ENCODE results near the gene PDLIM1.
"Not testable (repeated sequence)": the region's sequence is repeated elsewhere in the genome, so short reads cannot be mapped to it uniquely, and the experiment has no call there.

The PDLIM1 gene

DNA sequence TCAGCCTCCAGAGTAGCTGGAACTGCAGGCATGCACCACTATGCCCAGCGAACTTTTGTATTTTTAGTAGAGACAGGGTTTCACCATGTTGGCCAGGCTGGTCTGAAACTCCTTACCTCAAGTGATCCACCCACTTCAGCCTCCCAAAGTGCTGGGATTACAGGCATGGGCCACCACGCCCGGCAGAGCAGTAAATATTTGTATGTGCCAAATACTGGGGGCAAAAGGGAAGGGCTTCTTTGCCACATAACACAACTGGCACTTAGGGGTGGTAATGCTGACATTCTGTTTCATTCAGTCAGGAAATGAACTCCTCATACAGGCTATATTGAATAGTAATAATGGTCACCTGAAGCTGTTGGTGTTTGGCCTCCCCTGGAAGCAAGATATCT lies 55.1 kb downstream of the PDLIM1 start:
- Histone ChIP-seq H3K56ac (ENCODE audit: low read length) (no peak overlapping the region), H2BK15ac (replicated peaks; ENCODE audit: low read depth) (no peak overlapping the region), H3K79me2 (ENCODE audit: control insufficient read depth, insufficient read depth, low read length) (no peaks in the 10 kb centered on the region), H3K4me2 (ENCODE audit: low read length) (no peak overlapping the region), H2BK120ac (ENCODE audit: low read depth, low read length) (no peak overlapping the region), H3K18ac (ENCODE audit: low read length) (no peak overlapping the region), H3K9ac (ENCODE audit: low read length) (no peak overlapping the region), H3K27me3 (ENCODE audit: insufficient read depth, low read length, poor library complexity) (no peaks in the 10 kb centered on the region), H4K8ac (ENCODE audit: low read depth, low read length) (no peak overlapping the region), H3K4me1 (ENCODE audit: control insufficient read depth, low read depth, low read length) (no peaks in the 10 kb centered on the region), H3K23ac (ENCODE audit: low read length) (no peak overlapping the region), H3K4me3 (ENCODE audit: low read length) (no peak overlapping the region), H3K36me3 (ENCODE audit: control insufficient read depth, insufficient read depth, low read length) (peaks cover 10% of the 10 kb centered on the region), H3K79me1 (ENCODE audit: low read length) (peaks cover 3% of the 10 kb centered on the region), H3K4ac (ENCODE audit: low read depth, low read length) (no peak overlapping the region), H4K5ac (ENCODE audit: low read length) (no peak overlapping the region), H3K27ac (ENCODE audit: low read depth, low read length) (no peak overlapping the region), H2AK5ac (ENCODE audit: low read length) (no peak overlapping the region), H2BK5ac (ENCODE audit: low read length) (no peak overlapping the region)
- no peak for DNase-seq
- no CpG with 5 or more reads among the region's 3 CpGs for whole genome bisulfite sequencing (ENCODE audit: extremely low coverage, insufficient coverage, low lambda C conversion rate)

DNA sequence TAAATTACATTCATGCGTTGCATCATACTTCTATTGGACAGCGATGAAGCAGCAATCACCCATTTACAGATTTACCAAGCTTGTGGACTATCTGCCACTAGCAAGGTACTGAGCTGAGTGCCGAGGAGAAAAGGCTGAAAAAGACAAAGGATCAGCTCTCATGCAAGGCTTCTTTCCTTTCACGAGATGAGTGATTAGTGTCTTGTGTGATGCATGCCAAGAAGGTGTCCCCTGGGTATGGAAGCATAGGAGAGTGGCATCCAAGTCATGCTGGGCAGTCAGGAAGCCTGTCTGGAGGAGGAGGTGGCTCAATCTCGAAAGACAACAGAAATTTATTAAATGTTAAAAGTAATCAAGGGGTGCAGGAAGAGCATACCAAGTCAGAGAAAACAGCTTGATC lies 55.9 kb downstream of the PDLIM1 start:
- Histone ChIP-seq H3K36me3 (ENCODE audit: control insufficient read depth, insufficient read depth, low read length) (peaks cover 7% of the 10 kb centered on the region), H4K5ac (ENCODE audit: low read length) (no peak overlapping the region), H3K27me3 (ENCODE audit: insufficient read depth, low read length, poor library complexity) (no peaks in the 10 kb centered on the region), H4K8ac (ENCODE audit: low read depth, low read length) (no peak overlapping the region), H3K56ac (ENCODE audit: low read length) (no peak overlapping the region), H3K79me2 (ENCODE audit: control insufficient read depth, insufficient read depth, low read length) (no peaks in the 10 kb centered on the region), H2BK15ac (replicated peaks; ENCODE audit: low read depth) (no peak overlapping the region), H3K4ac (ENCODE audit: low read depth, low read length) (no peak overlapping the region), H2BK5ac (ENCODE audit: low read length) (no peak overlapping the region), H2BK120ac (ENCODE audit: low read depth, low read length) (no peak overlapping the region), H3K27ac (ENCODE audit: low read depth, low read length) (no peak overlapping the region), H3K4me2 (ENCODE audit: low read length) (no peak overlapping the region), H2AK5ac (ENCODE audit: low read length) (no peak overlapping the region), H3K79me1 (ENCODE audit: low read length) (no peaks in the 10 kb centered on the region), H3K23ac (ENCODE audit: low read length) (no peak overlapping the region), H3K4me3 (ENCODE audit: low read length) (no peak overlapping the region), H3K4me1 (ENCODE audit: control insufficient read depth, low read depth, low read length) (no peaks in the 10 kb centered on the region), H3K9ac (ENCODE audit: low read length) (no peak overlapping the region), H3K18ac (ENCODE audit: low read length) (no peak overlapping the region)
- WGBS (ENCODE audit: extremely low coverage, insufficient coverage, low lambda C conversion rate), result no CpG with 5 or more reads among the region's 5 CpGs
- no peak for DNase-seq

DNA sequence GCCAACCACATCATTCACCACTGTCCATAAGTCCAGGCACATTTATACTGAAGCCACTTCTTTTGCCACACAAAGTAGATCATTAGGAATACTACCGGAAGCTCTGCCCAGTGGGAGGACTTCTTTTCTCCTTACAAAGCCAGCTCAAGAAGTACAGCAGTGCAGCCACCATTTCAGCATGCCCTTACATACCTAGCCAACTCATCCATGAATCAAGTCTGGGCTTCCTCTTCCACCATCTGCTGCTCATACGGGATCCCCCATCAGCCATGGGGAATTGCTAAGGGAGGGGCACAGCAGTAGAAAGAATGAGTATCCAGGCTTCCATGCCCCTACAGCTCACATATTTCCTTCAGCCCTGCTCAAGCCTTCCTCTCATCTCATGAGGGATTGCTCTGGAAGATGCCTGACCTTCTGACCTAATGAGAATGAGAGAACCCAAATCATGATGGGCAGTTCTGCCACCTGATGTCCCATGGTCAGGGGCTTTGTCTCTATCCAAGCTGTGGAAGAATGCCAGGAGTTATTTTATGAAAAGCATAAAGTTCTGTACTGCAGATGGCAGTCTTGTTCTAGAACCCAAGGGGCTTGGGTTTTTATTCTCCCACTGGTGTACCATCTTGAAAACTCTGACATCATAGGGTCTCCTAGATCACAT lies 57.3 kb downstream of the PDLIM1 start:
- no peak overlapping the region for H4K5ac ChIP-seq (ENCODE audit: low read length)
- H3K36me3 ChIP-seq (ENCODE audit: control insufficient read depth, insufficient read depth, low read length), result peaks cover 7% of the 10 kb centered on the region
- H3K79me1 ChIP-seq (ENCODE audit: low read length), result no peaks in the 10 kb centered on the region
- no peak overlapping the region for H3K18ac ChIP-seq (ENCODE audit: low read length)
- H3K4ac ChIP-seq (ENCODE audit: low read depth, low read length), result no peak overlapping the region
- no peak overlapping the region for H3K4me2 ChIP-seq (ENCODE audit: low read length)
- H2BK15ac ChIP-seq (replicated peaks; ENCODE audit: low read depth), result no peak overlapping the region
- no peak for DNase-seq
- no peaks in the 10 kb centered on the region for H3K27me3 ChIP-seq (ENCODE audit: insufficient read depth, low read length, poor library complexity)
- no peak overlapping the region for H2AK5ac ChIP-seq (ENCODE audit: low read length)
- H3K56ac ChIP-seq (ENCODE audit: low read length), result no peak overlapping the region
- H3K9ac ChIP-seq (ENCODE audit: low read length), result no peak overlapping the region
- peaks cover 1% of the 10 kb centered on the region for H3K4me1 ChIP-seq (ENCODE audit: control insufficient read depth, low read depth, low read length)
- no peak overlapping the region for H3K4me3 ChIP-seq (ENCODE audit: low read length)
- no peak overlapping the region for H3K23ac ChIP-seq (ENCODE audit: low read length)
- no peak overlapping the region for H2BK5ac ChIP-seq (ENCODE audit: low read length)
- no peaks in the 10 kb centered on the region for H3K79me2 ChIP-seq (ENCODE audit: control insufficient read depth, insufficient read depth, low read length)
- no peak overlapping the region for H3K27ac ChIP-seq (ENCODE audit: low read depth, low read length)
- no peak overlapping the region for H2BK120ac ChIP-seq (ENCODE audit: low read depth, low read length)
- no CpG with 5 or more reads among the region's 2 CpGs for WGBS (ENCODE audit: extremely low coverage, insufficient coverage, low lambda C conversion rate)
- no peak overlapping the region for H4K8ac ChIP-seq (ENCODE audit: low read depth, low read length)

DNA sequence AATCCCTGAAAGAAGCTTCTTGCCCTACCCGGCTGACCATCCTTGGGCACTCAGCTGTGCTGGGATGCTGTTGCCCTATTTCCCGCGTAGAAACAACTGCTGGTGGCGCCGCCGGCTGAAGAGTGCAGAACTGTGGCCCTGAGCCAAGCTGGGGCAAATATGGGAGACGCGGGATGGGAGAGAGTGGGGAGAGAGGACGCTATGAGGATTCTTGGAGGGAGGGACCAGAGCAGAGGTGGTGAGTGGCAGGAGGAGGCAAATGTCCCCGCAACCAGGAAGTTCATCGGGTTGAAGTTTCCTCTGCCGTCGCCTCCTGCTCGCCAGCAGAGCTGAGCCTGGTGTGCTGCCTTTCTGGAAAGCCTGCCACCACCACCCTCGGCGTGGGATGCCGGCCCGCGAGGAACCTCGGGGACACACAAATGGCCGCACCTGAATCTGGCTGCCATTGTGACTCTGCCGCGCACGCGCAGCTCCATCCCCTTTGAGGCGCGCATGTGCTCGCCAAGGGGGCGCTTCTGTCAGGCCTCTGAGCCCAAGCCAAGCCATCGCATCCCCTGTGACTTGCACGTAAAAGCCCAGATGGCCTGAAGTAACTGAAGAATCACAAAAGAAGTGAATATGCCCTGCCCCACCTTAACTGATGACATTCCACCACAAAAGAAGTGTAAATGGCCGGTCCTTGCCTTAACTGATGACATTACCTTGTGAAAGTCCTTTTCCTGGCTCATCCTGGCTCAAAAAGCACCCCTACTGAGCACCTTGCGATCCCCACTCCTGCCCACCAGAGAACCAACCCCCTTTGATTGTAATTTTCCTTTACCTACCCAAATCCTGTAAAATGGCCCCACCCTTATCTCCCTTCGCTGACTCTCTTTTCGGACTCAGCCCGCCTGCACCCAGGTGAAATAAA lies 59.9 kb downstream of the PDLIM1 start:
- H3K4me1 ChIP-seq (ENCODE audit: control insufficient read depth, low read depth, low read length); H2BK15ac ChIP-seq (replicated peaks; ENCODE audit: low read depth); H2AK5ac ChIP-seq (ENCODE audit: low read length); H3K36me3 ChIP-seq (ENCODE audit: control insufficient read depth, insufficient read depth, low read length); H3K79me2 ChIP-seq (ENCODE audit: control insufficient read depth, insufficient read depth, low read length); H3K23ac ChIP-seq (ENCODE audit: low read length); H4K5ac ChIP-seq (ENCODE audit: low read length); H3K27me3 ChIP-seq (ENCODE audit: insufficient read depth, low read length, poor library complexity); H3K79me1 ChIP-seq (ENCODE audit: low read length): not testable (repeated sequence)
- WGBS (ENCODE audit: extremely low coverage, insufficient coverage, low lambda C conversion rate), result no CpG with 5 or more reads among the region's 36 CpGs
- Histone ChIP-seq H3K4ac (ENCODE audit: low read depth, low read length) (peak overlapping the region; percentile 92), H2BK5ac (ENCODE audit: low read length) (peak overlapping the region; percentile 59), H3K4me2 (ENCODE audit: low read length) (peak overlapping the region; percentile 35), H2BK120ac (ENCODE audit: low read depth, low read length) (peak overlapping the region; percentile 18), H3K18ac (ENCODE audit: low read length) (peak overlapping the region; percentile 92), H3K56ac (ENCODE audit: low read length) (peak overlapping the region; percentile 84), H4K8ac (ENCODE audit: low read depth, low read length) (peak overlapping the region; percentile 17), H3K27ac (ENCODE audit: low read depth, low read length) (peak overlapping the region; percentile 91), H3K4me3 (ENCODE audit: low read length) (peak overlapping the region; percentile 34), H3K9ac (ENCODE audit: low read length) (peak overlapping the region; percentile 74)
- DNase-seq, result peak; percentile 96

DNA sequence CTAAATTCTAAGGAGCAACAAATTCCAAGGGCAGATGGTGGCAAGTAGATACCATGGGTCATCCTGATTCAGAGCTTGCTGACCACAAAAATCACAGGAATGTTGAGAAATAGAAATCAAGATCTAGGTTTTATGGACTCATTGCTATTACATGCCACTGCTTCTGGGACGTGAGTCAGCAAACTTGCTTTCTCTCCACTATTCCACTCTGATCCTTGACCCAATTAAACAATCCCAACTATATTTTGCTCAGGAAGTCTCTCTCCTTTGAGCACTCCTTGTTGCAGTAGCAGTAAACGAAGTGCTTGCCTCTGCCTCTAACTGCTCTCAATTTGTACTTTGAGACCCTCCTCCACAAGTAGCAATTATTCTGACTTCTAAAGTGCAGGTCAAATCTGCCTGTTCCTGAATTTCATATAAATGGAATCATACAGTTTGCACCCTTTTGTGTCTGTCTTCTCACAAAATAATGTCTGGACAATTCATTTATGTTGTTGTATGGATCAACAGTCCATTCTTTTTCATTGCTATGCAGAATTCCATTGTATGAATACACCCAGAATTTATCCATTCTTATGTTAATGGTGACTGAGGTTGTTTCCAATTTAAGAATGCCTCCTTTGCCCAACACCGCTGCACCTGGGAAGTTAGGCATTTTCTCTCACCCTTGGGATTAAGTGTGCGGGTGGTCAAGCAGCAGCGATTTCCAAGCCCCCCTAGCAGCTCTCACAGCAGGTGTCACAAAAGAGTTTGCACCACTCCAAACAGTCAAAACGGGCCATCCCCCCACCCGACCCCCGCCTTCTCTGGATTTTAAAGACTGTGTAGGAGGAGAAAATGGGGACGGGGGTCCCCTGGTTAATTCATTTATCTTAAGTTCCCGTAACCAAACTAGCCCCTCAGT lies 60.8 kb downstream of the PDLIM1 start:
- H3K27ac ChIP-seq (ENCODE audit: low read depth, low read length), result peak overlapping the region; percentile 91
- H2BK120ac ChIP-seq (ENCODE audit: low read depth, low read length), result peak overlapping the region; percentile 96
- H4K5ac ChIP-seq (ENCODE audit: low read length), result no peak overlapping the region
- no peaks in the 10 kb centered on the region for H3K79me1 ChIP-seq (ENCODE audit: low read length)
- H3K9ac ChIP-seq (ENCODE audit: low read length), result peak overlapping the region; percentile 74
- H3K18ac ChIP-seq (ENCODE audit: low read length), result peak overlapping the region; percentile 99
- peak overlapping the region; percentile 34 for H3K4me3 ChIP-seq (ENCODE audit: low read length)
- H3K27me3 ChIP-seq (ENCODE audit: insufficient read depth, low read length, poor library complexity), result no peaks in the 10 kb centered on the region
- no peaks in the 10 kb centered on the region for H3K79me2 ChIP-seq (ENCODE audit: control insufficient read depth, insufficient read depth, low read length)
- DNase-seq, result peak; percentile 96
- no peak overlapping the region for H3K23ac ChIP-seq (ENCODE audit: low read length)
- H2BK5ac ChIP-seq (ENCODE audit: low read length), result peak overlapping the region; percentile 59
- H4K8ac ChIP-seq (ENCODE audit: low read depth, low read length), result peak overlapping the region; percentile 94
- H3K4me1 ChIP-seq (ENCODE audit: control insufficient read depth, low read depth, low read length), result peaks cover 6% of the 10 kb centered on the region
- peak overlapping the region; percentile 92 for H3K4ac ChIP-seq (ENCODE audit: low read depth, low read length)
- peak overlapping the region; percentile 35 for H3K4me2 ChIP-seq (ENCODE audit: low read length)
- WGBS (ENCODE audit: extremely low coverage, insufficient coverage, low lambda C conversion rate), result no CpG with 5 or more reads among the region's 10 CpGs
- no peak overlapping the region for H2AK5ac ChIP-seq (ENCODE audit: low read length)
- H3K36me3 ChIP-seq (ENCODE audit: control insufficient read depth, insufficient read depth, low read length), result no peaks in the 10 kb centered on the region
- H3K56ac ChIP-seq (ENCODE audit: low read length), result peak overlapping the region; percentile 84
- H2BK15ac ChIP-seq (replicated peaks; ENCODE audit: low read depth), result peak overlapping the region; percentile 57
